ENCODE data around the gene APOF.

GRCh38 chr12:56330936-56331490, 31.6 kb downstream of the APOF start:
- TF ChIP-seq CTCF (IDR thresholded peaks at IDR 0.05 in 4 of 5, conservative IDR thresholded peaks at IDR 0.05 in 1 of 5) (no peak), POLR2A (IDR thresholded peaks at IDR 0.05) (no peak)

All from gastrocnemius medialis (tissue), 4 donors.